ENCODE measurements around the gene PKMYT1.

Gene PKMYT1

GRCh38 chr16:3019594-3020246 is 39.5 kb upstream of the PKMYT1 start:
- H3K4me3 ChIP-seq (ENCODE audit: low read depth in 1 of 2, low read length in 1 of 2) = peak overlapping the region; percentile 83 to 95
- peak overlapping the region; percentile 90 for H3K27ac ChIP-seq
- peaks cover 52 to 66% of the 10 kb centered on the region in 2 experiments for H3K4me1 ChIP-seq (ENCODE audit: control insufficient read depth in 1 of 2, insufficient read depth in 1 of 2, low read depth in 1 of 2, low read length in 1 of 2)
- H3K9me3 ChIP-seq = no peaks in the 10 kb centered on the region
- no peak for TF ChIP-seq CTCF (IDR thresholded peaks at IDR 0.05)
- H3K27me3 ChIP-seq = peaks cover 22% of the 10 kb centered on the region
- H3K36me3 ChIP-seq = peaks cover 18% of the 10 kb centered on the region

GRCh38 chr16:3017794-3018506 is 37.7 kb upstream of the PKMYT1 start, which contains the start of gene CLDN6:
CLDN6 (minus strand) TSS chr16:3018183; CDS start chr16:3016021, 2,162 bp downstream.
- Histone ChIP-seq H3K27me3 (peaks cover 22% of the 10 kb centered on the region), H3K4me3 (ENCODE audit: low read depth in 1 of 2, low read length in 1 of 2) (peak within 1 kb of the TSS in 1 of 2 experiments; percentile 21), H3K9me3 (no peaks in the 10 kb centered on the region), H3K36me3 (peaks cover 30% of the 10 kb centered on the region), H3K4me1 (ENCODE audit: control insufficient read depth in 1 of 2, insufficient read depth in 1 of 2, low read depth in 1 of 2, low read length in 1 of 2) (peaks cover 38 to 51% of the 10 kb centered on the region in 2 experiments), H3K27ac (peak within 1 kb of the TSS; percentile 11)
- TF ChIP-seq CTCF (IDR thresholded peaks at IDR 0.05) = peak; percentile 14

- TF ChIP-seq CTCF (IDR thresholded peaks at IDR 0.05) = no peak
- no peak overlapping the region for H3K27ac ChIP-seq
- no peak overlapping the region for H3K4me3 ChIP-seq (ENCODE audit: low read depth in 1 of 2, low read length in 1 of 2)
- peaks cover 36 to 51% of the 10 kb centered on the region in 2 experiments for H3K4me1 ChIP-seq (ENCODE audit: control insufficient read depth in 1 of 2, insufficient read depth in 1 of 2, low read depth in 1 of 2, low read length in 1 of 2)
- H3K9me3 ChIP-seq = no peaks in the 10 kb centered on the region
- H3K27me3 ChIP-seq = peaks cover 22% of the 10 kb centered on the region
- peaks cover 29% of the 10 kb centered on the region for H3K36me3 ChIP-seq
Measured at GRCh38 chr16:3017344-3017743, 37.1 kb upstream of the PKMYT1 start.

GRCh38 chr16:3015865-3016521 is 35.7 kb upstream of the PKMYT1 start:
- Histone ChIP-seq H3K4me3 (ENCODE audit: low read depth in 1 of 2, low read length in 1 of 2) (no peak overlapping the region), H3K4me1 (ENCODE audit: control insufficient read depth in 1 of 2, insufficient read depth in 1 of 2, low read depth in 1 of 2, low read length in 1 of 2) (peaks cover 30 to 46% of the 10 kb centered on the region in 2 experiments), H3K36me3 (peaks cover 17% of the 10 kb centered on the region), H3K9me3 (no peaks in the 10 kb centered on the region), H3K27me3 (peaks cover 22% of the 10 kb centered on the region), H3K27ac (no peak overlapping the region)
- no peak for TF ChIP-seq CTCF (IDR thresholded peaks at IDR 0.05)

DNA sequence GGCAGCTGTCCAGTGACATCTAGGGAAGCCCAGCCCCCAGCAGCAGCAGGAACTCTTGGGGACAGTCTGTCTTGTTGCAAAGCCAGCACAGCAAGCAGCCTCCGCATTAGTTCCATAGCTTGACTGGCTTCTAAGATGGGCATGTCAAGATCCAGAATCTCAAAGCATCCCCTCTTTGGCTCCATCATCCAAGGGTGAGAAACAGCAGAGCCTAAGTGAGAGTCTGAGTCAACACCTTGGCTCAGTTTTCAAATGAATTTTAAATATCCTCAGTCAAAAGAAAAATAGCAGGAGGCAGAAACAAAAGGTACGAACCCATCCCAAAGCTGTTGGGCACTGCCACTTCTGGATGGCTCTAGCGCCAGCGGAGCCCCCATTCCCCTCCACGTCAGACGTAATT is 34.7 kb upstream of the PKMYT1 start:
- peaks cover 22% of the 10 kb centered on the region for H3K27me3 ChIP-seq
- TF ChIP-seq CTCF (IDR thresholded peaks at IDR 0.05) = no peak

More for the DNA sequence above, 34.7 kb upstream of the PKMYT1 start:
- H3K4me3 ChIP-seq (ENCODE audit: low read depth in 1 of 2, low read length in 1 of 2) = no peak overlapping the region
- H3K27ac ChIP-seq = no peak overlapping the region
- peaks cover 17% of the 10 kb centered on the region for H3K36me3 ChIP-seq
- H3K4me1 ChIP-seq (ENCODE audit: control insufficient read depth in 1 of 2, insufficient read depth in 1 of 2, low read depth in 1 of 2, low read length in 1 of 2) = peaks cover 36 to 48% of the 10 kb centered on the region in 2 experiments
- H3K9me3 ChIP-seq = no peaks in the 10 kb centered on the region

Measured in neutrophil (primary cell).